Heart left ventricle (tissue), 13 donors: Measurements from ENCODE around the gene GOLGA7B.

Experiments
- POLR2A ChIP-seq, 2 donors: fragments of 450-650 bp; IDR thresholded peaks; one replicate each; pipeline ENCODE4 v1.6.1; 2017; ENCODE audit warnings: antibody characterized with exemption in 2 of 2, mild to moderate bottlenecking in 2 of 2, moderate library complexity in 2 of 2
- TF ChIP-seq, protein P1 (sequence below), 12 donors: fragments of 200-600 bp; sonication (generic) in 4 of 12; IDR thresholded peaks; one replicate each; pipeline versions ENCODE4 v1.5.0 to v1.8.0; 2018 to 2022; ENCODE audit warnings: antibody characterized with exemption in 12 of 12, mild to moderate bottlenecking in 5 of 12
- donor health status: ischemic (EF 13 %, LVEDD 7.1; RV severe dilation, severe dysfunction).
- donor health status: DM: no; HTN: yes; CAD: no.
- donor health status: DM: no; HTN: no; CAD: no.
- donor health status: ischemic (EF 25% LVEDD 6.9; RV normal size, moderate dysfunction).
- donor health status: ischemic (EF 25% LVEDD 5.7; RV mildly dilated, moderate dysfunction).
- donor health status: ischemic (EF 35%, LVEDD 5.7; RV mildly dilated, moderate dysfunction).
- donor health status: nonischemic (EF 11% LVEDD 7.7; RV severe dilation, severe dysfunction).
- donor health status: DM: yes; HTN: yes; CAD: no.
- donor health status: PGD.
- donor health status: ischemic (EF 29% LVEDD 5.4; RV normal size, mild dysfunction).
- donor health status: nonischemic (EF 23%, LVEDD 6.1; RV moderate dilation, normal function).

DNA sequence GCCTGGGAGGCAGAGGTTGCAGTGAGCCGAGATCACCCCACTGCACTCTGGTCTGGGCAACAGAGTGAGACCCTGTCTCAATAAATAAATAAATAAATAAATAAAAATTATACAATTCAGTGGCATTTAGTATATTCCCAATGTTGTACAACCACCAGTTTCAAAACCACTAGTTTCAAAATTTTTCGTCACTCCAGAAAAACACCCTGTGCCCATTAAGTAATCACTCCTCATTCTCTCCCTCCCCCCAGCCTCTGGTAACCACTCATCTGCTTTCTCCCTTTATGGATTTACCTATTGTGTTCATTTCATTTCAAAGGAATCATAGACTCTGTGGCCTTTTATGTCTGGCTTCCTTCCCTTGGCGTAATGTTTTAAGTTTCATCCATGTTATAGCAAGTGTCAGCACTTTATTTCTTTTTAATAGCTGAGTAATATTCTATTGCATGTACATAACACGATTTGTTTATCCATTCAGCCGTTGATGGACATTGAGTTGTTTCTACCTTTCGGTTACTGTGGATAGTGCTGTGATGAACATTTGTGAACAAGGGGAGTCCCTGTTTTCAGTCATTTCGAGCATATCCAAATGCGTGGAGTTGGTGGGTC lies 29.4 kb upstream of the GOLGA7B start:
- TF ChIP-seq, protein P1, sequence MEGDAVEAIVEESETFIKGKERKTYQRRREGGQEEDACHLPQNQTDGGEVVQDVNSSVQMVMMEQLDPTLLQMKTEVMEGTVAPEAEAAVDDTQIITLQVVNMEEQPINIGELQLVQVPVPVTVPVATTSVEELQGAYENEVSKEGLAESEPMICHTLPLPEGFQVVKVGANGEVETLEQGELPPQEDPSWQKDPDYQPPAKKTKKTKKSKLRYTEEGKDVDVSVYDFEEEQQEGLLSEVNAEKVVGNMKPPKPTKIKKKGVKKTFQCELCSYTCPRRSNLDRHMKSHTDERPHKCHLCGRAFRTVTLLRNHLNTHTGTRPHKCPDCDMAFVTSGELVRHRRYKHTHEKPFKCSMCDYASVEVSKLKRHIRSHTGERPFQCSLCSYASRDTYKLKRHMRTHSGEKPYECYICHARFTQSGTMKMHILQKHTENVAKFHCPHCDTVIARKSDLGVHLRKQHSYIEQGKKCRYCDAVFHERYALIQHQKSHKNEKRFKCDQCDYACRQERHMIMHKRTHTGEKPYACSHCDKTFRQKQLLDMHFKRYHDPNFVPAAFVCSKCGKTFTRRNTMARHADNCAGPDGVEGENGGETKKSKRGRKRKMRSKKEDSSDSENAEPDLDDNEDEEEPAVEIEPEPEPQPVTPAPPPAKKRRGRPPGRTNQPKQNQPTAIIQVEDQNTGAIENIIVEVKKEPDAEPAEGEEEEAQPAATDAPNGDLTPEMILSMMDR (IDR thresholded peaks at IDR 0.05) = no peak
- TF ChIP-seq POLR2A (IDR thresholded peaks at IDR 0.05) = no peak
